DMS114 treated with DMSO at 0.1 percent for 48 hours (cell line): ENCODE data around the gene KCND2.

Experiments used
- DNase-seq: peaks from one replicate; lab custom pipeline; 2025; ENCODE audit not compliant: unreplicated experiment; lab: John Stamatoyannopoulos, UW

The KCND2 gene

GRCh38 chr7:120582916-120583315, 309.9 kb downstream of the KCND2 start:
- DNase-seq, result no peak

DNA sequence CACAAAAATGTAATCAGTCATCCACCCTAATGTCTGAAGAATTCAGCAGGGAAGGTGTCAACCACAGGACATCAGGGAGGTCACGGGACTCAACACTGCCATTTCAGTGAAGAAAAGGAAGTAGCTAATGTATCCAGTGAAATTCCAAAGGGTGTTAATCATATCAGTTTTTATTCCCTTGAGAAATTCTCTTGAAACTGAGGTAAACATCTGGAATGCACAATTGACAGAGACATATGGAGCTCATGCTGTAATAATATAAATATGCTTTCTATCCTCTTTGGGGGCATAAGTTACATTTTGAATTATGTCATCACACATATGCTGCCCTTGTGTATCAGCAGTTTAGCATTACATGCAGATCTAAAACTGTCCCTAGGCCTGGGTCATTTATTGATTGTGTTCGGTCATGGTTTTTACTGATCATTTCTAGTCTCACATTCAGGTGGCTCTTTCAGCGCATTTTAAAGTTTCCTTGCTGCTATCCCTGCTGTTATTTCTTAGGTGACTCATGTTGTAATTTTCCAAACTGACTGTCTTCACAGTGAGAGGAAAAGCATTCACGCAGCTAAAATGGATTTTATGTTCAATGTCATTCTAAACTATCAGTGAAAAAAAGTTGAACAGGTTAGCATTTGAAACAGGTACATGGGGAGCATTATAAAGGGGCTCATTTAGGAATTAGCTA, 311.1 kb downstream of the KCND2 start:
- no peak for DNase-seq

DNA sequence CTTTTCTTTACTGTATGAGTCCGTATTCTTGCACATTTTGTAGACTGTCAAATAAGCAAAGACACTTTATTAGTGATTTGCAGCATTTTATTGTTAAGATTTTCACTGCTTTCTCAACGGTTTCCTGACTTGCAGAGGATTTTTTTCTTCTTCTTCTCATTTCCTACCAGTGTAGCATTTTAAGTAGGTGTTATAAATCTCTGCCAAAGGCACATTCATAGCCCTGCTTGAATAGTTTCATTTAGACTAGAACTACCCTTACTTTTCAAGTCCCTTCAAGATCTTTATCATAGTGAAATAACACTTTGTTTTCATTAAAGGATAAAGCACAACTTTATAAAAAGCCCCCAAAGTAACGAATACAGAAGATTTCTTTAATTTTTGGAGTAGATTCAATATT, 313.6 kb downstream of the KCND2 start:
- DNase-seq, result no peak

- no peak for DNase-seq
Measured at GRCh38 chr7:120587243-120587642, 314.3 kb downstream of the KCND2 start.

GRCh38 chr7:120588416-120588815, 315.4 kb downstream of the KCND2 start:
- no peak for DNase-seq

DNA sequence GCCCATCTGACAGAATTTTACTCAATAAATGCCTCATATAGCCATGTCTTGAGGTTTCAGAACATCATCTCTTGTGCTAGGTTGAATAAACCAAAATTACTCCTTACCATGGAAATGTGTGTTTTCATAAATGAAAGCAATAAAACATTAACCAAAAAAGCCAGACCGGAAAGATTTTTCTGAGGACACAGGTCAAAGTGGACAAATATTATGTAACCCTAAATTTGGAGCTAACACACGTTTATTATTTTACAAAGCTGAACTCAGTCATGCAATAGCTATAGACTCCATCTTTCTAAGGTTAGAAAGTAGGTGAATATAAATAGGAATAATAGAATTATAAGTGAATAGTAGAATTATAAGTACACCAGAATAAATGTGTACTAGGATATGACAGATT, 315.9 kb downstream of the KCND2 start:
- no peak for DNase-seq

GRCh38 chr7:120600607-120601006, 327.6 kb downstream of the KCND2 start:
- no peak for DNase-seq

GRCh38 chr7:120603366-120603765, 330.4 kb downstream of the KCND2 start:
- DNase-seq, result no peak

GRCh38 chr7:120609136-120609753, 336.3 kb downstream of the KCND2 start:
- no peak for DNase-seq

- no peak for DNase-seq
Measured at GRCh38 chr7:120611975-120612374, 339.0 kb downstream of the KCND2 start.

- no peak for DNase-seq
Measured at GRCh38 chr7:120615703-120616102, 342.7 kb downstream of the KCND2 start.

GRCh38 chr7:120617275-120617674, 344.3 kb downstream of the KCND2 start:
- DNase-seq, result no peak

- no peak for DNase-seq
Measured at GRCh38 chr7:120628251-120628650, 355.3 kb downstream of the KCND2 start.

DNA sequence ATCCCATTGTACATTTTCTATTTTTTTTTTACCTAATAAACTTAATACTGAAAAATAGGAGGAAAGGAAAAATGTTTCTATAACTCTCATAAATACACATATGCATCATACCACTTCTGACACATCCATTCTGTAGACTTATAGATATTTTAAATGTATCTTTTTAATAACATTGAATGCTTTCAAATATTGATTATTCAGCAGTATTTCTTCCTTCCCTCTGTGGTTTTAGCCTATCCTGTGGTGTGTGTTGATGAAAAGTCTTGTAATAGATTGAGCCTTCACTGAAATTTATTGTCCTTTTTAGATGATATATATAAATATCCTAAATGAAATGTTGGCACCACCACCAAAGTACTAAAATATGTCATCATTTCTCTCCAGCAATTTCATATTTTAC, 366.9 kb downstream of the KCND2 start:
- no peak for DNase-seq

GRCh38 chr7:120645966-120646365, 373.0 kb downstream of the KCND2 start:
- no peak for DNase-seq

DNA sequence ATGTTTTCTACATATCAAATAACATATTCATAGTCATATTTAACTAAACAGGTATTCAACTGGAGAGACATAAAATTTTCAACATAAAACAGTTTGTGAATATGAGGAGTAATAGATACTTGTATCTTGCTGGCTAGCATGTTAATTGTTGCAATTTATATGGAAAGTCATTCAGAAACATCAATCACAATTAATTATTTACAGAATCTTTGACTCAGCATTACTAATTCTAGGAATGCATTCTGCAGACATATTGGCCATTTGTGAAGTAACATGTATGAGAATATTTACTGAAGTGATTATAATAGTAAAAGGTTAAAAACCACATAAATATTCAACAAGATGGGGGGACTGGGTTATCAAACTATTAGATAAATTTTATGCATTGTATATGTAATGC, 381.3 kb downstream of the KCND2 start:
- no peak for DNase-seq

DNA sequence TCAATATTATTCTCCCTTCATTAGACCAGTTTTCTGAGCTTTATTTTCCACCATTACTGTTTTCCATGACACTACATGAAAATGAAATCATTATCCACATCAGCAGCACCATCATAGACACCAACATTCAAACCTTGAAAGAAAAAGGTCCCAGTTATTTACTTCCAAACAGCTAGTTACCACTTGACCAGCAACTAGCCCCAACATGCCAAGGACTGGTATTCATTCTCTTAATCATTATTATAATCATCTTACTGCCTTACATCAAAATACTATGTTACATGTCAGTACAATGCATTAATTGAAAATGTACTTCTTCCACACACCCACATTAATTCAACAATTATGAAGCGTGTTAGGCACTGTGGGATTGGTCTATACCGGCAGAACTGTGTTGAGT, 385.5 kb downstream of the KCND2 start:
- DNase-seq, result no peak

DNA sequence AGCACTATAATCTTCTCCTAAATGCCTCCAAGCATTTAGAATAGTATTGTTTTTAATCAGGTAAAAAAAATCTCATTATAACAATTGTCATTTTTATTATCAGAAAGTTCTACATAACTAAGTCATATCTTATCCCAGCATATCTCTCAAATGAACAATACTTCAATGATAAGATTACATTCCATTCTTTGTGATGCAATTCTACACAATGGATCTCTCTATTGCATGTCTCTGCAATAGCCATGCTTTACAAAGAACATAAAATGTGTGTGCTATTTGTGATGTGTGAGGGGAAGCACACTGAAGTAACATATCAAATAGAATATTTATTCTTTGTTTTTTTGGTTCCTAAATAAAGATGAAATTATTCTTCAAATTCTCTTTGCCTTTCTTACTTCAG, 389.3 kb downstream of the KCND2 start:
- no peak for DNase-seq

GRCh38 chr7:120665068-120665467, 392.1 kb downstream of the KCND2 start:
- no peak for DNase-seq

DNA sequence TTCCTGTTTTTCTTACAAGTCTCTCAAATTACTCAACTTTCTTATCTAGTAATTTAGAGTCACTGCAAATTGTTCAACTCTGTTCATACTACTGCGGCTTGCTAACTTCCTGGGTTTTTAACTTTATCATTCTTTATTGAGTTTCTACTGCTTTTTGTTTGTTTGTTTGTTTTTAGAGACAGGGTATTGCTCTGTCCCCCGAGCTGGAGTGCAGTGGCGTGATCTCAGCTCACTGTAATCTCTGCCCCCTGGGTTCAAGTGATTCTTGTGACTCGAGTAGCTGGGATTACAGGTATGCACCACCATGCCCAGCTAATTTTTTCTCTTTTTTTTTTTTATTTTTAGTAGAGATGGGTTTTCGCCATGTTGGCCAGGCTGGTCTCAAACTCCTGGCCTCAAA, 402.1 kb downstream of the KCND2 start:
- no peak for DNase-seq

DNA sequence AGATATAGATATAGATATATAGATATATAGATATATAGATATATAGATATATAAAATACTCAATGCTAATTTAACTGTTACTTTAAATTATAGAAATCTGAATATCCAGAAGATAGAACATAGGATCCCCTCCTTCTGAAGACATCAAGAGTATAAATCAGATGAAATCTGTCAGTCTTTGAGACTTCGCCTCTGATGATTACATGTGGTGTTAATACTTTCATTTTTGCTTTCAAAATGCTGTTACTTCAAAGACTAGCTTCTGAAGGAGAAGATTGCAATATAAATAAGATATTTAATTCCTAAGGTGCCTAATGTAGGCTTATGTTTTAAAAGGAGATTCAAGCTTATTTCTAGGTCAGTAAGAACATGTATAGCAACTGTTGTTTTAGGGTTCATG, 404.6 kb downstream of the KCND2 start:
- no peak for DNase-seq

DNA sequence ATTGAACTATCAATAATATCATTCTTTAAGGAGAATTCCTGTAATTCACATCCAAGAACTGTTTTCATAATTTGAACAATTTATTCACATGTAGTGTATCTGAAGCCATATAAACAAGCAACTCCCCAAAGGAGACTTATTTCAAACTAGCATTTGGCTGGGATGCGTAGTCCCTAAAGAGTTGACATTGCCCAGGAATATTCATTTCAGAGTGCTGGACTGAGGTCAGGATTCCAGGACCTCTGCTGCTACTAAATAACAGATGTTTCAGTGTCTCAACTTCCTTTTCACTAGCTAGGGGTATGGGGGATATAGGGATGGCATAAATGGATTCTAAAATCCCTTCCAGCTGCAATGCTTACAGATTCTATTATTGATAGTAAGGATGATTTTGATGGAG, 408.0 kb downstream of the KCND2 start:
- DNase-seq, result no peak

GRCh38 chr7:120684463-120684862, 411.5 kb downstream of the KCND2 start:
- DNase-seq, result no peak
